Mesenchymal stem cell (in vitro differentiated cells and primary cell): ENCODE results near the gene P2RX3.

Experiments used
- DNase-seq: peaks from one replicate; pipeline ENCODE4 v3.0.0-alpha.2; 2013
- H2AFZ ChIP-seq: one replicate; pipeline ENCODE4 v1.6.1; 2013; ENCODE audit warnings: low read depth, mild to moderate bottlenecking, control low read depth, inconsistent platforms, low read length, moderate library complexity
- H2AK5ac ChIP-seq: 2 replicates; pipeline ENCODE4 v1.6.1; 2013; ENCODE audit warnings: low read length, moderate library complexity, mild to moderate bottlenecking, inconsistent platforms; ENCODE audit not compliant: severe bottlenecking
- H2BK120ac ChIP-seq: one replicate; pipeline ENCODE4 v1.6.1; 2013; ENCODE audit warnings: low read depth, mild to moderate bottlenecking, inconsistent platforms, low read length, moderate library complexity
- H2BK12ac ChIP-seq, 2 experiments: one replicate each; pipeline ENCODE4 v1.6.1; 2013; ENCODE audit warnings: inconsistent platforms in 2 of 2, low read length in 2 of 2, mild to moderate bottlenecking in 2 of 2, moderate library complexity in 2 of 2, control low read depth in 1 of 2
- H2BK15ac ChIP-seq: one replicate; pipeline ENCODE4 v1.6.1; 2013; ENCODE audit warnings: mild to moderate bottlenecking, low read depth, inconsistent platforms; ENCODE audit not compliant: poor library complexity, severe bottlenecking
- H2BK5ac ChIP-seq: 2 replicates; pipeline ENCODE4 v1.6.1; 2013; ENCODE audit warnings: low read depth, mild to moderate bottlenecking, low read length, control low read depth, inconsistent platforms; ENCODE audit not compliant: poor library complexity, severe bottlenecking
- H3K14ac ChIP-seq, 2 experiments: one replicate each; pipeline ENCODE4 v1.6.1; 2013; ENCODE audit warnings: inconsistent platforms in 2 of 2, low read length in 2 of 2, control low read depth in 1 of 2, mild to moderate bottlenecking in 1 of 2, moderate library complexity in 1 of 2
- H3K18ac ChIP-seq, 2 experiments: one replicate each; pipeline ENCODE4 v1.6.1; 2013; ENCODE audit warnings: inconsistent platforms in 2 of 2, low read length in 2 of 2, control low read depth in 1 of 2, low read depth in 1 of 2, mild to moderate bottlenecking in 1 of 2
- H3K23ac ChIP-seq, 2 experiments: one replicate each; pipeline ENCODE4 v1.6.1; 2013; ENCODE audit warnings: inconsistent platforms in 2 of 2, low read length in 2 of 2, mild to moderate bottlenecking in 2 of 2, moderate library complexity in 2 of 2, control low read depth in 1 of 2
- H3K27ac ChIP-seq: 2 replicates; pipeline ENCODE4 v1.5.1; 2013; ENCODE audit warnings: mild to moderate bottlenecking, moderate library complexity, low read length, control low read depth, inconsistent platforms; ENCODE audit not compliant: poor library complexity, severe bottlenecking
- H3K27me3 ChIP-seq, 2 experiments: 2 replicates each; pipeline versions ENCODE4 v1.6.1 to v1.7.0; 2013; ENCODE audit warnings: low read length in 2 of 2, mild to moderate bottlenecking in 2 of 2, moderate library complexity in 2 of 2, control low read depth in 1 of 2, inconsistent platforms in 1 of 2; ENCODE audit not compliant: control insufficient read depth in 1 of 2, insufficient read depth in 1 of 2
- H3K36me3 ChIP-seq, 2 experiments: 2 replicates each; pipeline versions ENCODE4 v1.6.1 to v1.7.0; 2013; ENCODE audit warnings: low read length in 2 of 2, control low read depth in 1 of 2, inconsistent platforms in 1 of 2, low read depth in 1 of 2, mild to moderate bottlenecking in 1 of 2; ENCODE audit not compliant: insufficient read depth in 2 of 2, control insufficient read depth in 1 of 2
- H3K4ac ChIP-seq, 2 experiments: one replicate each; pipeline ENCODE4 v1.6.1; 2013; ENCODE audit warnings: inconsistent platforms in 2 of 2, low read length in 2 of 2, mild to moderate bottlenecking in 2 of 2, moderate library complexity in 2 of 2, control low read depth in 1 of 2, low read depth in 1 of 2
- H3K4me1 ChIP-seq: 2 replicates; pipeline ENCODE4 v1.6.1; 2013; ENCODE audit warnings: low read depth, low read length, control low read depth; ENCODE audit not compliant: control insufficient read depth, insufficient read depth
- H3K4me2 ChIP-seq: 2 replicates; pipeline ENCODE4 v1.6.1; 2013; ENCODE audit warnings: low read length, mild to moderate bottlenecking, inconsistent platforms; ENCODE audit not compliant: poor library complexity, severe bottlenecking
- H3K4me3 ChIP-seq, 2 experiments: 2 replicates each; pipeline versions ENCODE4 v1.5.1 to v1.7.0; 2013; ENCODE audit warnings: low read length in 2 of 2, mild to moderate bottlenecking in 2 of 2, control low read depth in 1 of 2, low read depth in 1 of 2; ENCODE audit not compliant: insufficient read depth in 1 of 2
- H3K79me1 ChIP-seq: replicated peaks from 2 replicates; pipeline ENCODE4 v1.6.1; 2013; ENCODE audit warnings: mild to moderate bottlenecking, control low read depth, low read length, inconsistent platforms; ENCODE audit not compliant: poor library complexity, severe bottlenecking
- H3K9ac ChIP-seq: 2 replicates; pipeline ENCODE4 v1.7.0; 2013; ENCODE audit warnings: mild to moderate bottlenecking, low read length, moderate library complexity
- H3K9me3 ChIP-seq: 2 replicates; pipeline ENCODE4 v1.7.0; 2013; ENCODE audit warnings: mild to moderate bottlenecking, low read length; ENCODE audit not compliant: control insufficient read depth
- H4K8ac ChIP-seq: one replicate; pipeline ENCODE4 v1.6.1; 2013; ENCODE audit warnings: inconsistent platforms, mild to moderate bottlenecking, low read length, moderate library complexity
- H4K91ac ChIP-seq: one replicate; pipeline ENCODE4 v1.6.1; 2013; ENCODE audit warnings: mild to moderate bottlenecking, low read length, inconsistent platforms
- WGBS: methylation state at CpG from one replicate; pipeline ENCODE4 v1.1.7; 2013; ENCODE audit warnings: mixed read lengths; 5-methylcytosine and 5-hydroxymethylcytosine counted together

P2RX3 gene

GRCh38 chr11:57330029-57330428, 8.1 kb upstream of the P2RX3 start:
- H3K14ac ChIP-seq = no peak overlapping the region
- H2BK120ac ChIP-seq = no peak overlapping the region
- H3K36me3 ChIP-seq = peaks cover 65 to 84% of the 10 kb centered on the region in 2 experiments
- peaks cover 42% of the 10 kb centered on the region for H3K79me1 ChIP-seq
- H3K23ac ChIP-seq = no peak overlapping the region
- H3K4me3 ChIP-seq = no peak overlapping the region
- H3K4me1 ChIP-seq = peaks cover 13% of the 10 kb centered on the region
- H2BK5ac ChIP-seq = no peak overlapping the region
- H3K9ac ChIP-seq = no peak overlapping the region
- no peak for DNase-seq
- H2AFZ ChIP-seq = no peak overlapping the region
- H2AK5ac ChIP-seq = no peak overlapping the region
- no peak overlapping the region for H3K4me2 ChIP-seq
- no peaks in the 10 kb centered on the region for H3K27me3 ChIP-seq
- no peak overlapping the region for H4K91ac ChIP-seq
- no peaks in the 10 kb centered on the region for H3K9me3 ChIP-seq
- H3K4ac ChIP-seq = no peak overlapping the region
- H2BK15ac ChIP-seq = no peak overlapping the region
- 98% methylated on average over 9 of the region's 9 CpGs for WGBS
- no peak overlapping the region for H4K8ac ChIP-seq
- no peak overlapping the region for H3K27ac ChIP-seq
- no peak overlapping the region for H3K18ac ChIP-seq
- H2BK12ac ChIP-seq = no peak overlapping the region

DNA sequence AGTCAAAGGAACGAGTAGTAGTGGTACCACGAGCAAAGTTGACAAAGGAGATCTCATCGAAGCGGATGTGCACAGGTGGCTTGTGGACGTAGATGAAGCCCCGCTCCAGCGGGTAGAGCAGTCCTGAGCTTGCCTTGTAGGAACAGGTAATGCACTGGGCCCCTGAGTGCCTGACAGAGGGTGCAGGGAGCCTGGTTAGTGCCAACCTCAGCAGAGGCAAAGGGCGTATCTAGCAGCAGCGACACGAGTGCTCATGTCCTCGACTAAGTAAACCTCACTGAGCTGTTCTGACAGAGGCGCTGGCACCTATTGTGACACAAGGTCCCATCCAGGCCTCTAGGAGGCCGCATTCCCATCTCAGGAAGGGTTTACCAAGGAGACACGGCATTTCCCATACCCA, 6.4 kb upstream of the P2RX3 start:
- Histone ChIP-seq H3K4me1 (peaks cover 10% of the 10 kb centered on the region), H3K18ac (no peak overlapping the region), H2BK15ac (no peak overlapping the region), H3K4me3 (peak overlapping the region in 1 of 2 experiments; percentile 15), H3K36me3 (peaks cover 56 to 75% of the 10 kb centered on the region in 2 experiments), H2AK5ac (no peak overlapping the region), H2BK12ac (no peak overlapping the region), H4K8ac (no peak overlapping the region), H2AFZ (no peak overlapping the region), H2BK120ac (no peak overlapping the region), H3K9ac (no peak overlapping the region), H3K79me1 (peaks cover 44% of the 10 kb centered on the region), H4K91ac (no peak overlapping the region), H3K27ac (no peak overlapping the region), H2BK5ac (no peak overlapping the region), H3K14ac (no peak overlapping the region), H3K4ac (no peak overlapping the region), H3K9me3 (no peaks in the 10 kb centered on the region), H3K27me3 (no peaks in the 10 kb centered on the region), H3K4me2 (no peak overlapping the region), H3K23ac (no peak overlapping the region)
- WGBS = 97% methylated on average over 14 of the region's 14 CpGs
- no peak for DNase-seq

DNA sequence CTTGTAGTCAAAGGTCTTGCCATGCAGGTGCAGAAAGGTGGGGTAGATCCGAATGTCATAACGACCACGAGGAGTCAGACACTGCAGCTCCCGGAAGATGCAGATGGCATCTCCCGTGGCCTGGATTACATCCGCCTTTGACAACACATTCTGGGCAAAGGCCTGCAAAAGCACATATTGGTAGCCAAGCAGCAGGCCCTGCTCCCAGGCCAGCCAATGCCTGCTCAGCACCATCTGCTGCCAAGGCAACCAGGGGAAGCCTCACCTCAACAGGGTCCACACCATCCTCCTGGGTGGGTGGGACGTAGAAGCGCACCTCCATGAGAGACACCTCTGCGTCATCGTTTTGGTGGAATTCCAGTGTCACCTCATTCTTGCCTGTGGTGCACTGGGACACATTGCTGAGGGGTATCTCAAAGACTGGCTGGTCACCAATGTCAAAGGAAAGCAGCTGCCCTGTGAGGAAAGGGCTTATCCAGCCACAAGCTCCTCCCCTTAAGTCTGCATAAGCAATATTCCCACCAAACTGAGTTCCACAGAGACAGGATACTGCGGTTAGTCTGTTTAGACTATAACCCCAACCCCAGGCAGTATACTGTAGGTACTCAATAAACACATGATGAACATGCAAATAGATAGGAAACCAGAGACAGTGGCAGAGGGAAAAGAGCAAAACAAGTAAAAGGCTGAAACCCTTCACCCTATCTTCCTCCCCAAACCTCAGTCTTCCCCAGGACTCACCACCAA, 5.3 kb upstream of the P2RX3 start:
- no peak overlapping the region for H3K23ac ChIP-seq
- H3K27ac ChIP-seq = no peak overlapping the region
- no peaks in the 10 kb centered on the region for H3K9me3 ChIP-seq
- peak overlapping the region; percentile 29 for H4K91ac ChIP-seq
- peaks cover 44% of the 10 kb centered on the region for H3K79me1 ChIP-seq
- H3K4ac ChIP-seq = no peak overlapping the region
- no peak overlapping the region for H2AK5ac ChIP-seq
- H3K14ac ChIP-seq = no peak overlapping the region
- H2BK12ac ChIP-seq = no peak overlapping the region
- H3K18ac ChIP-seq = no peak overlapping the region
- no peak overlapping the region for H2BK5ac ChIP-seq
- no peak overlapping the region for H3K9ac ChIP-seq
- H3K4me2 ChIP-seq = no peak overlapping the region
- H4K8ac ChIP-seq = no peak overlapping the region
- H3K4me3 ChIP-seq = no peak overlapping the region
- DNase-seq = peak; percentile 86
- no peak overlapping the region for H2AFZ ChIP-seq
- H2BK120ac ChIP-seq = no peak overlapping the region
- H3K27me3 ChIP-seq = peaks cover 0 to 2% of the 10 kb centered on the region in 2 experiments
- peaks cover 45 to 63% of the 10 kb centered on the region in 2 experiments for H3K36me3 ChIP-seq
- no peak overlapping the region for H2BK15ac ChIP-seq
- H3K4me1 ChIP-seq = peaks cover 8% of the 10 kb centered on the region
- WGBS = 97% methylated on average over 11 of the region's 11 CpGs

DNA sequence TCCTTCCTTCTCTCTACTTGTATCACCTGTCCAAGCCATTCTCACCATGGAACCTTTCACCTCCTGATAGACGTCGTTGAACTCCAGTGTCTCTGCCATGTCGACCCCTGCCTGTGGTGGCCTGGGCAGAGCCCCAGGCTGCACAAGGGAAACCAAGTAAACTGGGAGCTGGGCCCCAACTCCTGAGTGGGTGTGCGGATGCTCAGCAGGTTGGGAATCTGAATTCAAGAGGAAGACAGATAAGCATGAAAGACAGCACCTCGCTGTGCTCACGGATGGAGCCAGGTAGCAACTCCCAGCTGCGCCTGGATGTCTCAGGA, 3.2 kb upstream of the P2RX3 start:
- H4K91ac ChIP-seq = no peak overlapping the region
- peaks cover 31 to 42% of the 10 kb centered on the region in 2 experiments for H3K36me3 ChIP-seq
- 19% methylated on average over 7 of the region's 7 CpGs for WGBS
- H3K79me1 ChIP-seq = peaks cover 26% of the 10 kb centered on the region
- peak overlapping the region; percentile 80 to 83 for H3K4me3 ChIP-seq
- H3K4me2 ChIP-seq = peak overlapping the region; percentile 77
- peak overlapping the region; percentile 93 for H3K9ac ChIP-seq
- H3K4me1 ChIP-seq = peaks cover 8% of the 10 kb centered on the region
- H3K14ac ChIP-seq = no peak overlapping the region
- peak overlapping the region; percentile 70 for H4K8ac ChIP-seq
- H3K27ac ChIP-seq = peak overlapping the region; percentile 11
- no peaks in the 10 kb centered on the region for H3K9me3 ChIP-seq
- peaks cover 19 to 23% of the 10 kb centered on the region in 2 experiments for H3K27me3 ChIP-seq
- no peak overlapping the region for H2BK15ac ChIP-seq
- peak overlapping the region; percentile 15 for H2AFZ ChIP-seq
- H2BK12ac ChIP-seq = peak overlapping the region in 1 of 2 experiments; percentile 28
- H2AK5ac ChIP-seq = no peak overlapping the region
- no peak overlapping the region for H2BK120ac ChIP-seq
- no peak overlapping the region for H2BK5ac ChIP-seq
- H3K4ac ChIP-seq = peak overlapping the region; percentile 21 to 51
- no peak for DNase-seq
- no peak overlapping the region for H3K23ac ChIP-seq
- H3K18ac ChIP-seq = peak overlapping the region in 1 of 2 experiments; percentile 73
